Measurements from ENCODE around the gene MBOAT7.
A peak's percentile ranks its signal among the peaks of the same experiment; 100 is the strongest.

The MBOAT7 gene

GRCh38 chr19:54165222-54165621, 24.2 kb downstream of the MBOAT7 start:
- no peak for DNase-seq (ENCODE audit: low read depth in 1 of 2, low spot score in 1 of 2)

GRCh38 chr19:54164369-54165068, 24.9 kb downstream of the MBOAT7 start:
- peak in 1 of 2 donors; percentile 31 for DNase-seq (ENCODE audit: low read depth in 1 of 2, low spot score in 1 of 2)

- DNase-seq (ENCODE audit: low read depth in 1 of 2, low spot score in 1 of 2): no peak
Observed at GRCh38 chr19:54162884-54163283, 26.5 kb downstream of the MBOAT7 start.

- peak; percentile 64 to 73 for DNase-seq (ENCODE audit: low read depth in 1 of 2, low spot score in 1 of 2)
Observed at GRCh38 chr19:54162241-54162805, 27.1 kb downstream of the MBOAT7 start.

GRCh38 chr19:54160854-54161253, 28.5 kb downstream of the MBOAT7 start:
- no peak for DNase-seq (ENCODE audit: low read depth in 1 of 2, low spot score in 1 of 2)

GRCh38 chr19:54160182-54160811, 29.1 kb downstream of the MBOAT7 start:
- DNase-seq (ENCODE audit: low read depth in 1 of 2, low spot score in 1 of 2): no peak

- peak; percentile 87 to 97 for DNase-seq (ENCODE audit: low read depth in 1 of 2, low spot score in 1 of 2)
Observed at GRCh38 chr19:54159352-54160181, 29.8 kb downstream of the MBOAT7 start, which contains the start of gene LENG1. TSS of gene LENG1 (minus strand) at chr19:54159721. CDS start at chr19:54159695, 26 bp downstream.

- DNase-seq (ENCODE audit: low read depth in 1 of 2, low spot score in 1 of 2): no peak
Observed at GRCh38 chr19:54158812-54159351, 30.5 kb downstream of the MBOAT7 start.

GRCh38 chr19:54156953-54157352, 32.4 kb downstream of the MBOAT7 start:
- DNase-seq (ENCODE audit: low read depth in 1 of 2, low spot score in 1 of 2): no peak

GRCh38 chr19:54156490-54156889, 32.9 kb downstream of the MBOAT7 start:
- no peak for DNase-seq (ENCODE audit: low read depth in 1 of 2, low spot score in 1 of 2)

GRCh38 chr19:54155694-54156093, 33.7 kb downstream of the MBOAT7 start:
- no peak for DNase-seq (ENCODE audit: low read depth in 1 of 2, low spot score in 1 of 2)

- no peak for DNase-seq (ENCODE audit: low read depth in 1 of 2, low spot score in 1 of 2)
Observed at GRCh38 chr19:54154603-54155345, 34.6 kb downstream of the MBOAT7 start.

- DNase-seq (ENCODE audit: low read depth in 1 of 2, low spot score in 1 of 2): no peak
Observed at GRCh38 chr19:54153731-54154326, 35.6 kb downstream of the MBOAT7 start.

- DNase-seq (ENCODE audit: low read depth in 1 of 2, low spot score in 1 of 2): no peak
Observed at GRCh38 chr19:54152878-54153524, 36.4 kb downstream of the MBOAT7 start.

- DNase-seq (ENCODE audit: low read depth in 1 of 2, low spot score in 1 of 2): no peak
Observed at GRCh38 chr19:54152267-54152666, 37.1 kb downstream of the MBOAT7 start.

GRCh38 chr19:54151362-54152035, 37.9 kb downstream of the MBOAT7 start:
- no peak for DNase-seq (ENCODE audit: low read depth in 1 of 2, low spot score in 1 of 2)

GRCh38 chr19:54149021-54149812, 40.2 kb downstream of the MBOAT7 start:
- no peak for DNase-seq (ENCODE audit: low read depth in 1 of 2, low spot score in 1 of 2)

- DNase-seq (ENCODE audit: low read depth in 1 of 2, low spot score in 1 of 2): no peak
Observed at GRCh38 chr19:54148158-54148557, 41.2 kb downstream of the MBOAT7 start.

Data from stimulated activated CD4-positive, alpha-beta T cell treated with anti-CD3 and anti-CD28 coated beads, Interleukin-15, amount 100 ng/mL, for 1 hour (primary cell).